GM12874 (cell line): ENCODE data around the gene CALN1.

Source experiments
- TF ChIP-seq, protein P1 (sequence below): IDR thresholded peaks from 2 replicates; pipeline ENCODE4 v1.5.1; 2011; ENCODE audit warnings: low read depth, mild to moderate bottlenecking, control low read depth, low read length, moderate library complexity; ENCODE audit not compliant: insufficient read depth

Gene CALN1

DNA sequence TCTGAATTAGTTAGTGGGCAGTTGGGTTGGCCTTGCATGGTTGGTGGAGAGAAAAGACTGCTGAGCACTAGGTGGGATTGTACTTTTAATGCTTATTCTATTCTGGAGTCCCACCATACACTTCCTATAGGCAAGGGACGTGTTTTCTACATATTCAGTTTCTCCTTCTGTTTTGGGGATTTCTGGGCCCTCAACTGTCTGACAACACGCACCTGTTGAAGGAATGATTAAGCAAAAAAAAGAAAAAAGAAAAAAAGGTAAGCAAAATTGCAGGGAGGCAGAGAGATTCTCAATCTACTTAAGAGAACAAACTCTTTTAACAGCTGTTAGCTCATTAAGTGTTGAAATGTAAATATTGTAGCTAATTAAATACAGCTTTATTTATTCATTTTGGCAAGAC, 541.3 kb downstream of the CALN1 start:
- TF ChIP-seq, protein P1, sequence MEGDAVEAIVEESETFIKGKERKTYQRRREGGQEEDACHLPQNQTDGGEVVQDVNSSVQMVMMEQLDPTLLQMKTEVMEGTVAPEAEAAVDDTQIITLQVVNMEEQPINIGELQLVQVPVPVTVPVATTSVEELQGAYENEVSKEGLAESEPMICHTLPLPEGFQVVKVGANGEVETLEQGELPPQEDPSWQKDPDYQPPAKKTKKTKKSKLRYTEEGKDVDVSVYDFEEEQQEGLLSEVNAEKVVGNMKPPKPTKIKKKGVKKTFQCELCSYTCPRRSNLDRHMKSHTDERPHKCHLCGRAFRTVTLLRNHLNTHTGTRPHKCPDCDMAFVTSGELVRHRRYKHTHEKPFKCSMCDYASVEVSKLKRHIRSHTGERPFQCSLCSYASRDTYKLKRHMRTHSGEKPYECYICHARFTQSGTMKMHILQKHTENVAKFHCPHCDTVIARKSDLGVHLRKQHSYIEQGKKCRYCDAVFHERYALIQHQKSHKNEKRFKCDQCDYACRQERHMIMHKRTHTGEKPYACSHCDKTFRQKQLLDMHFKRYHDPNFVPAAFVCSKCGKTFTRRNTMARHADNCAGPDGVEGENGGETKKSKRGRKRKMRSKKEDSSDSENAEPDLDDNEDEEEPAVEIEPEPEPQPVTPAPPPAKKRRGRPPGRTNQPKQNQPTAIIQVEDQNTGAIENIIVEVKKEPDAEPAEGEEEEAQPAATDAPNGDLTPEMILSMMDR, result no peak

DNA sequence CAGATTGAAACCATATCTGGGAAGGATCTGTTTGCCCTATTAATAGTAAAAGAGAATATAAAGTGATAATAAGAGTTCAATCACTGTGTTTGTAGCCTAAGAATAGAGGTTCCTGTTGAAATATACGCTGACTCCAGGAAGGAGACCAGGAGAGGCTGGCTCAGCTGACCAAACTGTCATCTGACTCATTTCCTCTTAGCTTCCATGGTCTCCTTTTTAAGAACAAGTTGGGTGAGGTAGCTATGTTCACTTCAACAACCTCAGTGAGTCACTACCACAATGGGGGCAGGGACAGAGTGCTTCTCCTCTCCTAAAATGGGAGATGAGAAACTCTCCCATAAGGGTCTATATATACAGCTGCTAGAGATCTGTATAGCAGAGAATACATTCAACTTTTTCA, 543.3 kb downstream of the CALN1 start:
- TF ChIP-seq, protein P1, result no peak

DNA sequence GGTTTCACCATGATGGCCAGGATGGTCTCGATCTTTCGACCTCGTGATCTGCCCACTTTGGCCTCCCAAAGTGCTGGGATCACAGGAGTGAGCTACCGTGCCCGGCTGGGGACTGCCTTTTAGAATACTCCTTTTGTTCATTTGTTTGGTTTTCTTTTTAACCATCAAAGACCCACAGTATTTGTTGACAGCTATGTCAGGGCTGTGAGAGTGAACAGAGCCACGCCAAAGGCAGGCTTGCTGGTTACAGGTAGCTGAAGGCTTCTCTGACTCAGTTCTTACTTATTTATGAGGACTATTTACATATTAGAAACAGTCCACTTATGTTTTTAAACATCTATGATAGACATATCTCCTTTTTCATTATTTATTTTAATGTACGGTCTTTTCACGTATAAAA, 544.5 kb downstream of the CALN1 start:
- TF ChIP-seq, protein P1, result no peak

DNA sequence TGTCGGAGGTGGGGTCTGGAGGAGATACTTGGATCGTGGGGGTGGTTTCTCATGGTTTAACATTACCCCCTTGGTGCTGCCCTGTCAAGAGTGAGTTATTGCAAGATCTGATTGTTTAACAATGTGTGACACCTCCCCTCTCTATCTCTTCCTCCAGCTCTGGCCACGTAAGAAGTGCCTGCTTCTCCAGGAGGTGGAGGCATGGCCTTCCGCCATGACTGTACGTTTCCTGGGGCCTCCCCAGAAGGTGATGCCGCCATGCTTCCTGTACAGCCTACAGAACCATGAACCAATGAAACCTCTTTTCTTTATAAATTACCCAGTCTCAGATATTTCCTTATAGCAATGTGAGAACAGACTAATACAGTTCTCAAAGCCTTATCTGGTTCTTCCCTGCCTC, 547.0 kb downstream of the CALN1 start:
- TF ChIP-seq, protein P1, result no peak

DNA sequence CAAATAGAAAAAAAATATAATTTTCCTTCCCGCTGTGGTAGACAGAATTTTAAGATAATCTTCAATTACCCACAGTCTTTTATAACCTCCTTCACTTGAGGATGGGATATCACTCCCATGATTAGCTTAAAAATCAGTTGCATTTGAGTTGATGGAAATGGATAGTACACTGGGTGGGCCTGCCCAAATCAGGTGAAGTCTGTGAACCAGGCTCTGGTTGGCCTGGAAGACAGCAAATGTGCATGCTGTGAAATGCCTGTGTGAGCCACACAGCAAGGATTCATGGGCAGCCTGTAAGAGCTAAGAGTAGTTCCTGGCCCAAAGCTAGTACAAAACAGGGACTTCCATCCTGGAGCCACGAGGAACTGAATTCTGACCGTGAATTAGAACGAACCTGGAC, 548.0 kb downstream of the CALN1 start:
- TF ChIP-seq, protein P1, result no peak

DNA sequence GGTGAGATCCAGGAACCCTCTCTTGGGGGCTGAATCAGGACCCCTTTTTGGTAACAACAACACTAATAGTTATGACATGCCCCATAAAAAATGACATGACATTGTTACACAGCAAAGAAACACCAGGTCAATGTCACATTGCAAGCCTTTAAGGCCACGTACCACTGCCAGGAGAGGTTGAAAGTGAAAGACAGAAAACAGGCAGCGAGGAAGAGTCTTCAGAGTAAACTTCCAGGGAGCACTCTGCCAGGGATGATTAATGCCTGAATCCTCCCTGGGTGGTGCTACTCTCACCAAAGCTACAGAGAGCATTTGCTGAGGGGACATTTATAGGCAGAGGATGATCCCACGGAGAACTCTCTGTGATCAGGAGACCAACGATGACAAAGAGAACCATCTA, 551.6 kb downstream of the CALN1 start:
- TF ChIP-seq, protein P1, result no peak

DNA sequence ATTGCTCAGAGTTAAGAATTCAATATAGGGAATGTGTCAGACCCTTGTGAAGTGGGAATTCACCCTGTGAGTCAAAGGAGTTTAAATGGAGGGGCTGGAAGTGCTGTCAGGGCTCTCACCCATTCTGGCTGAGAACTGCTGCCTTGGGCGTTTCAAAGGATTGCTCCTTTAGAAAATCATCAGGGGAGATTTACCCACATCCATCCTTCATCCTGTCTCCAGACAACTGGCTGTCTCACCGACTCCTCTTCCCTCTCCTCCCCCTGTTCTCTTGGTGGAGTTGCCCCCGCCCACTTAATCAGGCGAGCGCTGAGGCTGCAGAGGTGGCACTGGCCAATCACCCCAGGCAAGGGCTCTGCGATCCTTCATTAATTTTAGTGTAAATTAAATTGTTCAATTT, 554.8 kb downstream of the CALN1 start:
- TF ChIP-seq, protein P1, result no peak
